Measurements from ENCODE around the gene SNRK.

Gene SNRK

DNA sequence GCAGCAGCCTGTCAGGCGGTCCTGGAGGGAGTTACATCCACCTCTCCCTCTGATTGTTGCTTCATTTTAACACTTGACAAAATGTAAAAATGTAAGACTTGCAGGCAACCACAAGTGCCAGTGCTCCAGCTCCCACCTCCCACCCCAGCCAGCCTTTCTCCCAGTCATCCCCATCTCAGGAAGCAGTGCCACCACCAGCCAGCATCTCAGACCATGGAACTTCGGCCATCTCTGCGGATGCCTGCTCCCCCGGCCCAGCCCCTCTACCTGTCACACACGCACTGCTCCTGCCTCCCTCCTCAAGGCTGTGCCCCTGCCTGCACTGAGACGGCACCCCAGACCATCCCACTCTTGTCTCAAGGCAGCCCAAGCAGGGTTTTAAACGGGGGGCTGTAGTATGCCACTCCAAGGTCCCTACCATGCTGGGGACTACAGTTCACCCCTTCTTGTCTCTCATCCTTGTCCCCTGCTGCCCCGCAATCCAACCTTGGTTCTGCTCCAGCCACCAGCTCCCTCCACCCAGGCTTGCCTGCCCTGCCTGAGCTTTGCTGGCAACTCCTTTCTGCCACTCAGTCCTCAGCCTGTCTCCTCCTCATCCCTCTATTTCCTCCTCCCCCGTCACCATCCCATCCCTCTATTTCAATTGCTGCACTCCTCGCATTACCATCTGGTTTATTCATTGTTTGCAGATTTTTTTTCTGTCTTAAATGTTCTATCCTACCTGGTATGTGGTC lies 85.8 kb downstream of the SNRK start:
- no peak for DNase-seq

- no peak for DNase-seq
These were observed 86.6 kb downstream of the SNRK start for GRCh38 chr3:43372809-43373559.

GRCh38 chr3:43373560-43373928 lies 87.2 kb downstream of the SNRK start:
- DNase-seq, result no peak

DNA sequence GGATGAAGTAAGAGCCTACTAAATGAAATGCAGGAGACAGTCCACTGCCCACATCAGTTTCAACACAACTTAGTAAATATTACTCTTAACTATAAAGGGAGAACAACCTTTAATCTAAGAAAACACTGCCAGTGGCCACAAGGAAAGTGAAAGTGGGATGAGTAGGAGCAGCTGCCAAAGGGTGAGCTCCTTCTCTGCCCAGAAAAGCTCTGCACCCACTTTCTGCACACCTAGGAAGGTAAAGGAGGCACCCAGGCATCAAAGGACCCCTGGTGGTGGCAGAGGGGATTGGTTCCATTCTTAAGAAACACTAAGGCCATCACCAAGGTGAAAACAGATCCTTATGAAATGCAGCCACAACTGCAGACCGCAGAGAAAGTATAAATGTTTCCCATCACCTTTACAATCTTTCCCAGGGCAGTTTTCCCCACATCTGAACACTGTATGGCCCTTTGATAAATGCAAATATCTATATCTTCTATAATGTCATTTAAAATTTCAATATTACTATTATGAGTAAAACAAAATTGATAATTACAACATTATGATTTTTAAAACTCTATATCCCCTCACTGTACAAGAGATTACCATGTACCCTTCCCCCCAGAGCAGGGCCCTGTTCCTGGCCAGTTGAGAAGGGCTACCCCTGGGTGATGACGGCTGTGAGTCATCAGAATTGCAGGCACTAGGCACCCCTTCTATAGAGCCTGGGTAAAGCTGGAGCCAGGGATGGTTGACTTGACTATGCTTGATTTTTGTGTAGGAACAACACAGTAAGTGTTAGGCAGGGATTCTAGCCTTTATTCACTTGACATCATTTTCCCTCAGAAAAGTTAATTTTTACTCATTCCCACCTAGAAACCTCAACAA lies 92.0 kb downstream of the SNRK start:
- peak; percentile 68 to 75 for DNase-seq

DNA sequence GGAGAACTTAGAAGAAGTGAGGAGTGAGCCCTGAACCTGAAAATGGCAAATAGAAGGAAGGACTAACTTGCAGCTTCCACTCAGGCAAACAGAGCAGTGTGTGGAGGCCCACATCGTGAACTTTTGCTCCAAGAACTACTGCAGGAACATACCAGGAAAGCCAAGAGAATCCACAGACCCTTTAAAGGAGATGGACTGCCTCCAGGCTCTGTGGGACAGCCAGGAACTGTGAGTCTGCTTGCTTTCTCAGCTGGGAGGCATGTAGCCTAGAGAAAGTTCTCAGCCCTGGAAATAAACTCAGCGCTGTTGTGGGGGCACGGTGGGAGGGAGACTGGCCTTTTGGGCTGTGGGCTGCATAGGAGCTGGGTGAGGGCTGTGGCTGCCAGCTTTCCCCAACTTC lies 93.0 kb downstream of the SNRK start:
- no peak for DNase-seq

GRCh38 chr3:43388175-43388574 lies 101.8 kb downstream of the SNRK start:
- no peak for DNase-seq

DNA sequence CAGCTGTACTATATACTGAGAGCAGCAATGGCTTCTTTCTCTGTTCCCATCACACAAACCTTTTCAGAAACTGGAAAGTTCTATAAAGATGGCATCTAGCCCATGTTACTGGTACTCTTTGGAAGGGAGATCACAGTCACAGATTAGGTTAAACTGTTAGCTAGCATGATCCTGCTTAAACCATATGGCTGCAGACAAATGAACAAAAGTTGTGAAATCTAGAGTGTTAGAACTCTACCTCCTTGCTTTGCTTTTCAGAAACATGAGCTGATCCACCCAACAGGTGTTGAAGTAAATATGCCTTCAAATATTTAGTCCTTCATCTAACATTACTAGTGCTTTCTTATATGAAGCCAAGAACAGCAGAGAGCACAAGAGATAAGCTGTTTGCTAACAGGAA lies 102.6 kb downstream of the SNRK start:
- DNase-seq, result no peak

DNA sequence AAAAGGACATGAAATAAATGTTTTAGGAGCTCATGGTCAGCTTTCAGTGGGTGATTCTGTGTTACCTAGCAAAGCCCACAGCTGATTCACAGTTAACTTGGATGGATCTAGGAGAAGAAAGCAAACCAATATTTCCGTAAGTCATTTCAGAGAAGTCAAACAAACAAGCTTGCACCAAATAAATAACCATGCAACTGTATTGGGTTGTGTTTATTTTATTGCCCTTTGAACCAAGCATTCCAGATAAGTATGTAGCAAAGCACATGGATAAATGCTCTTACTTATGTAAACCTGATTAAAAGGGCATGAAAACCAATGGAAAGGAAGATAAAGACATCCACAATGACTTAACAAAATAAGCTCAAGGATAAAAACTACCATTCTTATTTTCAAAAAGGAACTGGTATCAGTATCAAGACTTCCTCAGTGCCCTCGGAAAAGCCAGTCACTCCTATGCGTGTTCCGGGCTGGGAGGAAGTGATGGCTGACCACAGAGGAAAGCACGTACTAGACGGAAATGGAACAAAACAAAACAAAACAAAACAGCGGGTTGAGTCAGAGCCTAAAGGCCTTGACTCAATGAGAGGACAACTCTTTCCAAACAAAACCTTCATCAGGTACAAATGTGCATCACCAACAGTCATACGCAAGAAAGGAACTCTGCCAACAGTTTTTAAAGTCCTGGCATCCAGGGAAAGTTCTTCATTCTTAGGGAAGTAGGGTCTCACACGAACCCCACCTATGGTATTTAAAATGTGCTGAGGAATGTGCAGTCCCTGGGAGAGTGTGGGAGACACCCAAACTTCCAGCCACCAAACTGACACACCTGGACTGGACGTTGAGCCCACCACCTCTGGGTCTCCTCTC lies 103.3 kb downstream of the SNRK start:
- DNase-seq, result peak; percentile 56 to 69

GRCh38 chr3:43390255-43390588 lies 103.9 kb downstream of the SNRK start:
- DNase-seq, result no peak

DNA sequence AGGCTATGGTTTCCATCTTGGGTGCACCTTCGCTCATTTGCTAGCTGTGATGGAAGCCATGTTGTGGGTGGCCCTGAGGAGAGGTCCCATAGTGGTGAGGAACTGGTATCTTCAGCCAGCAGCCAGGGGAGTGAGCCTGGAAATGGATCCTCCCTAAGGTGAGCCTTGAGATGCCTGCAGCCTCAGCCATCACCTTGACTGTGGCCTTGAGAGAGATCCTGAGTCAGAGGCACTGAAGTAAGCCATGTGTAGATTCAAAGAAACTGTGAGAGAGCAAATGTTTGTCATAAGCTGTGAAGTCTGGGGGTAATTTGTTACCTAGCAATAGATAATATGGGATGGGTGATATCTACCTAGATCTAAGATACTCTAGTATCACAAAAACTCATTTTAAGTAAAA lies 105.3 kb downstream of the SNRK start:
- no peak for DNase-seq

DNA sequence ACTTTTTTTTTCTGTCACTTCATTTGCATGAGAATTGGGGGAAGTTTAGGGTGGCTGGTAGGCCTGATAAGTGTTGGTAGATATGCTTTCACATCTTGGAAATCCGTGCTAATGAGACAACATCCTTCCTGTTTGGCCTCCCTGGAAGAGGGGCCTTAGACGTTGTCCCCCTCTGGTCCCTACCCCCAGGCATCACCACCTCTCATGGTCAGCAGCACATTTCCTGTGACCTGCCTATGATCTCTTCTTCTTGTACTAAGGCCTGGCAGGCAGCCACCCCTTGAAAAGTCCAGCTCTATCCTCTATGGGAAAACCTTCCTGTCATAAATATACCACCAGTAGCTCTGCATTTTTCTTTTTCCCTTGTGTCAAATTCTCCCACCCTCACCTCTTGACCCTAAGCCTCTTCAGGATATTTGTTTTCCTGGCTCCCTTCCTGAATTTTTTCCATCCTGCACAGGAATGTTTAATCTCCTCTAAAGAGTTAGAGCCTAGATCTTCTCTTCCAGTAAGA lies 107.8 kb downstream of the SNRK start:
- no peak for DNase-seq

GRCh38 chr3:43399034-43399433 lies 112.7 kb downstream of the SNRK start:
- DNase-seq, result no peak

DNA sequence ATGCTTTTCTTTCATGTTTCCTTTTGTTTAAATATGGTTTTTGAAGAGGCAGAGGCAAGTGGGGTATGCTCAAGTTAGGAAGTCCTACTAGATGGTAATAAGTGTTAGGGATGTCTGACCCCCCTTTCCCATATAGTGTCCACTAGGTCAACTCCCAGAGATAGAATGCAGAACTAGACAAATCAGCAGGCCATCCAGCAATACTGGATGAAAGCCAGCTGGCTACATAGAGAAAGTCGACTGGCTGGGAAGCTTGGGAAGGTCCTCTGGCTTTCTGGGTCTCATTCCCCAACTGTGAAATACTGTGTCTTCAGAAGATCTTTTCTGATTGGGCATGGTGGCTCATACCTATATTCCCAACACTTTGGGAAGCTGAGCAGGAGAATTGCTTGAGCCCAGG lies 113.8 kb downstream of the SNRK start:
- DNase-seq, result no peak
